ENCODE measurements around the gene PEAK1. TPM values are rescaled to one million over a fixed set of nuclear protein-coding genes. Genes with fewer than 3 reads are reported as not detected.
"Not testable (repeated sequence)": the region's sequence is repeated elsewhere in the genome, so short reads cannot be mapped to it uniquely, and the experiment has no call there.

Gene PEAK1
- total and polyA plus RNA-seq, 9 of the 15 experiments (the other 6 are each of a cell fraction or from before 2014, with no cell fraction given), result 0.99 to 22.4 (median 10.8) TPM

GRCh38 chr15:77276096-77276495 is 143.8 kb downstream of the PEAK1 start (continued):
- TF ChIP-seq TSHZ1 (CRISPR knock-in tag; IDR thresholded peaks at IDR 0.05), result no peak
- no peak for TF ChIP-seq FOXO4 (CRISPR knock-in tag; IDR thresholded peaks at IDR 0.05)
- no peak for TF ChIP-seq NCOA1 (IDR thresholded peaks at IDR 0.05; ENCODE audit: low read depth)

- H3K9me1 ChIP-seq (ENCODE audit: control insufficient read depth, insufficient read depth, low read length); BruUV-seq (replicated peaks); CTCF ChIA-PET (ENCODE audit: low intra/inter-chr PET ratio); ATAC-seq; H4K20me1 ChIP-seq (replicated peaks; ENCODE audit: control insufficient read depth, insufficient read depth, low read length); H3K27me3 ChIP-seq (ENCODE audit: control insufficient read depth in 2 of 2, insufficient read depth in 2 of 2, low read length in 2 of 2); H3K9ac ChIP-seq (ENCODE audit: insufficient read depth in 1 of 2, low read depth in 2 of 2, low read length in 2 of 2); DNase-seq (ENCODE audit: extremely low read depth in 1 of 4, low spot score in 3 of 4); H3K9me3 ChIP-seq (replicated peaks; ENCODE audit: control insufficient read depth, insufficient read depth, low read depth, low read length); H2AFZ ChIP-seq (ENCODE audit: low read depth, low read length); H3K27ac ChIP-seq (ENCODE audit: extremely low read depth, low read depth, low read length); H3K4me2 ChIP-seq (ENCODE audit: insufficient read depth, low read length); in situ Hi-C loops (cut with MboI); H3K4me3 ChIP-seq; FAIRE-seq; POLR2A ChIA-PET; H3K36me3 ChIP-seq (ENCODE audit: control insufficient read depth, insufficient read depth, low read length); H3K4me1 ChIP-seq (replicated peaks in 1 of 2; ENCODE audit: control insufficient read depth in 2 of 2, insufficient read depth in 2 of 2, low read length in 2 of 2); intact Hi-C loops (cut with micrococcal nuclease); H3K79me2 ChIP-seq (ENCODE audit: control insufficient read depth, insufficient read depth, low read length): not testable (repeated sequence)
These were observed 146.8 kb downstream of the PEAK1 start for GRCh38 chr15:77273136-77273535.

Measured in K562 (cell line).